Calu3 (cell line): ENCODE measurements around the gene COQ7. TPM values are rescaled to one million over a fixed set of nuclear protein-coding genes. Genes with fewer than 3 reads are reported as not detected.

ENCODE experiments used
- BruUV-seq: library from RNA; stranded (reverse); fragments of 400-500 nt; replicated peaks from 2 replicates; lab custom pipeline; 2021; lab: Mats Ljungman, UMichigan
- CTCF ChIA-PET: fragments of 300-600 bp; sonication (Branson Sonifier 250); formaldehyde crosslinking; loops from one replicate; lab custom pipeline; 2022; ENCODE audit warnings: antibody characterized with exemption; lab: Charles Lee
- DNase-seq: peaks from one replicate; pipeline ENCODE4 v3.0.0; 2022
- H3K27ac Mint-ChIP-seq: one replicate; pipeline ENCODE4 v1.8.0; 2022; ENCODE audit warnings: mixed read lengths; ENCODE audit not compliant: unreplicated experiment
- H3K27me3 Mint-ChIP-seq: one replicate; pipeline ENCODE4 v1.8.0; 2022; ENCODE audit warnings: mixed read lengths; ENCODE audit not compliant: unreplicated experiment
- H3K36me3 Mint-ChIP-seq: one replicate; pipeline ENCODE4 v1.8.0; 2022; ENCODE audit warnings: mild to moderate bottlenecking, moderate library complexity, mixed read lengths; ENCODE audit not compliant: insufficient read depth, unreplicated experiment
- H3K4me1 Mint-ChIP-seq: one replicate; pipeline ENCODE4 v1.8.0; 2022; ENCODE audit warnings: mild to moderate bottlenecking, low read depth, mixed read lengths; ENCODE audit not compliant: unreplicated experiment
- H3K4me3 Mint-ChIP-seq: one replicate; pipeline ENCODE4 v1.8.0; 2022; ENCODE audit warnings: mild to moderate bottlenecking, low read depth, moderate library complexity, mixed read lengths; ENCODE audit not compliant: unreplicated experiment
- H3K9me3 Mint-ChIP-seq: one replicate; pipeline ENCODE4 v1.8.0; 2022; ENCODE audit warnings: low read depth, mixed read lengths; ENCODE audit not compliant: unreplicated experiment
- CTCF ChIP-seq: fragments of 200-600 bp; IDR thresholded peaks from one replicate; pipeline ENCODE4 v1.8.0; 2022; ENCODE audit warnings: antibody characterized with exemption; ENCODE audit not compliant: unreplicated experiment
- intact Hi-C: fragments of 100-400 bp; cut with micrococcal nuclease; formaldehyde crosslinking; loops from one replicate; pipeline ENCODE4 v1.10.0; 2022; ENCODE audit not compliant: unreplicated experiment
- total RNA-seq: library from RNA; stranded (reverse); gene quantifications from 2 replicates; pipeline ENCODE4 v1.2.3, GENCODE V29; 2022

COQ7 gene
- total RNA-seq, 1 experiment from 2014 or later = 28.5 TPM

DNA sequence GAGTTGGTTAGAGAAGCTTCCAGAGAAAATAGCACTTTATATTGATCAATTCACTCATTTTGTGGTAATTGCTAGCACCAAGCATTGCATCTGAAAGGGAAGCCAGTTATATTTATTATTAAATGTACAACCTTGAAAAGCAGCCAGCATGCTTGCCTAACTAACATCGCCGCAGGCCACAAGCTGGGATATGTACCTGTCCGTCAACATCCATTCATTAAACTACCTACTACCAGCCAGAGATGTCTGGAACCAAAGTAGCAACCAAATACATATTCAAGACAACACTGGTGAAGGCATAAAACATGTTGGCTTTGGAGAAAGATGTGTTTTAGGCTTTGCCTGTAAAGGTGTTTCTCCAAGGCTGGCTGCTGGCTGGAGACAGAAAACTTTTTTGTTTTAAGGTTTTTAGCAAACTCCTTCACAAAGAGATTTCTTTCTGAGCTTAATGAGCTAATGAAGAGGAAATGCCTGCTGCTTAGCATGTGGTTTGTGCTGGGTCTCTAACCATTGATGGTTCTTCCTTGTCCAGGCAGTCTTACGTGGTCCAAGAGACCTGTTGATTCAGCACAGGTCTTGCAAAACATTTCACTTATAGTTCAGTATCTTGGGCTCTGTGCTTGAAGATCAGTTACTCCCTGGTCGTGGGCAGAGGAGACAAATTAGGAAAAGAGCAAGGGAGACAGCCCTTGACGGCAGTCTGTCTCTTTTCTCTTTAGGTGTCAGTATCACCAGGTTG, 49.5 kb downstream of the COQ7 start:
- BruUV-seq = no TSS peak
- Mint-ChIP-seq H3K9me3 (no peaks in the 10 kb centered on the region), H3K27me3 (no peaks in the 10 kb centered on the region), H3K36me3 (peaks cover 86% of the 10 kb centered on the region), H3K4me3 (peak overlapping the region; percentile 34), H3K4me1 (peaks cover 59% of the 10 kb centered on the region), H3K27ac (peak overlapping the region; percentile 83)
- intact Hi-C loops = no loop called here
- CTCF ChIA-PET = interaction anchor here (1.3 to 1.6 kb wide), 5 partner anchors 9 to 31 kb away, joined by 3 to 8 read pairs (median 4); no protein-coding TSS in a partner anchor
- no peak for TF ChIP-seq CTCF
- peak; percentile 20 for DNase-seq

GRCh38 chr16:19118938-19119431, 51.6 kb downstream of the COQ7 start:
- H3K27me3 Mint-ChIP-seq = no peaks in the 10 kb centered on the region
- no peak for TF ChIP-seq CTCF
- H3K36me3 Mint-ChIP-seq = peaks cover 72% of the 10 kb centered on the region
- BruUV-seq = no TSS peak
- H3K4me1 Mint-ChIP-seq = peaks cover 40% of the 10 kb centered on the region
- peak; percentile 38 for DNase-seq
- H3K27ac Mint-ChIP-seq = peak overlapping the region; percentile 74
- no peaks in the 10 kb centered on the region for H3K9me3 Mint-ChIP-seq
- CTCF ChIA-PET = interaction anchor here (0.7 to 2.1 kb wide), 5 partner anchors 11 to 299 kb away, joined by 3 to 13 read pairs (median 4); partner anchors contain the start of gene TMC5
- intact Hi-C loops = no loop called here
- peak overlapping the region; percentile 64 for H3K4me3 Mint-ChIP-seq

- Mint-ChIP-seq H3K27me3 (no peaks in the 10 kb centered on the region), H3K9me3 (no peaks in the 10 kb centered on the region), H3K4me1 (peaks cover 40% of the 10 kb centered on the region), H3K27ac (no peak overlapping the region), H3K4me3 (no peak overlapping the region), H3K36me3 (peaks cover 66% of the 10 kb centered on the region)
- no peak for DNase-seq
- CTCF ChIA-PET = interaction anchor here (0.9 to 2.1 kb wide), 4 partner anchors 11 to 60 kb away, joined by 3 to 11 read pairs (median 4); no protein-coding TSS in a partner anchor
- intact Hi-C loops = no loop called here
- no TSS peak for BruUV-seq
- no peak for TF ChIP-seq CTCF
Observed at GRCh38 chr16:19119564-19119963, 52.1 kb downstream of the COQ7 start.

DNA sequence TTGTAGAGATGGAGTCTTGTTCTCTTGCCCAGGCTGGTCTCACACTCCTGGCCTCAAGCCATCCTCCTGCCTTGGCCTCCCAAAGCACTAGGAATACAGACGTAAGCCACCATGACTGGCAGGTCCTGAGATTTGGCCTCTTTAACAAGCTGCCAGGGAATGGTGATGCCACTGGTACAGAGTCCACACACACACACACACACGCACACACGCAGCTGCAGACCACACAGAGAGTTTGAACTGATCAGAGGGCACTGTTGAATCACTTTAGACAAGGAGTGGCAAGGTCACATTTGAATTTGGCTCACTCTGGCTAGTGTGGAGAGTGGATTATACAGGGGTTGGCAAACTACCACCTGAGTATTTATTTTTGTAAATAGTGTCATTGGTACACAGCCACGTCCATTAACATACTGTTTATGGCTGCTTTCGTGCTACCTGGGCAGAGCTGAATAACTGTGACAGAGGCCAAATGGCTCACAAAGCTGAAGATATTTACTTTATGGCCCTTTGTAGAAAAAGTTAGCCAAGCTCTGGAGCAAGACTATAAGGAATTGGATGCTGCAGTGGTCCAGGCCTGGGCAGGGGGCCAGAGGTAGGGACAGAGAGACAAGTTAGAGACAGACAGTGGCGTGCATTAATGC, 56.2 kb downstream of the COQ7 start:
- Mint-ChIP-seq H3K27ac (no peak overlapping the region), H3K4me3 (no peak overlapping the region), H3K4me1 (peaks cover 8% of the 10 kb centered on the region), H3K9me3 (no peaks in the 10 kb centered on the region), H3K36me3 (peaks cover 33% of the 10 kb centered on the region), H3K27me3 (no peaks in the 10 kb centered on the region)
- CTCF ChIA-PET = interaction anchor here (1.1 kb wide), 1 partner anchor 16 kb away, joined by 3 read pairs; no protein-coding TSS in a partner anchor
- BruUV-seq = no TSS peak
- no peak for DNase-seq
- TF ChIP-seq CTCF = no peak
- intact Hi-C loops = no loop called here
